PC-3 (cell line): ENCODE results near the gene FAM98C. TPM values are rescaled to one million over a fixed set of nuclear protein-coding genes. Genes with fewer than 3 reads are reported as not detected.
A peak's percentile ranks its signal among the peaks of the same experiment; 100 is the strongest.

Experiments used
- ATAC-seq: fragments of 200-7000 bp; cut with Tn5 transposase; 2 replicates; pipeline ENCODE4 v1.9.1; 2020; ENCODE audit warnings: mild to moderate bottlenecking, moderate library complexity
- BruUV-seq: library from RNA; stranded (reverse); fragments of 400-500 nt; replicated peaks from 2 replicates; lab custom pipeline; 2021; lab: Mats Ljungman, UMichigan
- CTCF ChIA-PET: fragments of 300-600 bp; sonication (Branson Sonifier 250); formaldehyde crosslinking; loops from one replicate; lab custom pipeline; 2022; ENCODE audit warnings: antibody characterized with exemption; lab: Charles Lee
- POLR2A ChIA-PET: fragments of 300-600 bp; sonication (Branson Sonifier 250); formaldehyde crosslinking; loops from one replicate; lab custom pipeline; 2022; ENCODE audit warnings: antibody characterized with exemption; ENCODE audit not compliant: unreplicated experiment; lab: Charles Lee
- DNase-seq: peaks from one replicate; pipeline ENCODE4 v3.0.0-alpha.2; 2015
- H2AFZ ChIP-seq: fragments of 300-600 bp; sonication (generic); 2 replicates; pipeline ENCODE4 v1.6.0; 2016; ENCODE audit warnings: antibody characterized with exemption, low read length
- H3F3A ChIP-seq: fragments of 300-600 bp; sonication (generic); one replicate; pipeline ENCODE4 v1.6.0; 2017; ENCODE audit warnings: antibody characterized with exemption, low read length, control low read depth, mild to moderate bottlenecking; ENCODE audit not compliant: unreplicated experiment
- H3K27ac ChIP-seq: fragments of 300-600 bp; sonication (generic); 2 replicates; pipeline ENCODE4 v1.5.1; 2016; ENCODE audit warnings: mild to moderate bottlenecking, low read length
- H3K27me3 ChIP-seq: fragments of 300-600 bp; sonication (generic); 2 replicates; pipeline ENCODE4 v1.6.1; 2016; ENCODE audit warnings: low read length, mixed read lengths
- H3K36me3 ChIP-seq: fragments of 300-600 bp; sonication (generic); 2 replicates; pipeline ENCODE4 v1.6.1; 2016; ENCODE audit warnings: low read depth, mixed run types, low read length, mixed read lengths
- H3K4me1 ChIP-seq: fragments of 300-600 bp; sonication (generic); 2 replicates; pipeline ENCODE4 v1.5.1; 2016; ENCODE audit warnings: low read length; ENCODE audit not compliant: insufficient read depth
- H3K4me2 ChIP-seq: fragments of 300-600 bp; sonication (generic); 2 replicates; pipeline ENCODE4 v1.6.0; 2016; ENCODE audit warnings: low read length
- H3K4me3 ChIP-seq: fragments of 300-600 bp; sonication (generic); 2 replicates; pipeline ENCODE4 v1.5.1; 2016; ENCODE audit warnings: mild to moderate bottlenecking, low read length, mixed read lengths
- H3K79me2 ChIP-seq: fragments of 300-600 bp; sonication (generic); 2 replicates; pipeline ENCODE4 v1.6.1; 2017; ENCODE audit warnings: low read length, mixed read lengths
- H3K9ac ChIP-seq: fragments of 300-600 bp; sonication (generic); 2 replicates; pipeline ENCODE4 v1.6.0; 2016; ENCODE audit warnings: mild to moderate bottlenecking, low read length
- H3K9me2 ChIP-seq: fragments of 300-600 bp; sonication (generic); replicated peaks from 2 replicates; pipeline ENCODE4 v1.6.1; 2016; ENCODE audit warnings: mixed run types, low read length, mixed read lengths
- H3K9me3 ChIP-seq: fragments of 300-600 bp; sonication (generic); 2 replicates; pipeline ENCODE4 v1.6.1; 2016; ENCODE audit warnings: low read length, mixed read lengths
- H4K20me1 ChIP-seq: fragments of 300-600 bp; sonication (generic); 2 replicates; pipeline ENCODE4 v1.6.1; 2016; ENCODE audit warnings: low read length, mixed read lengths
- EZH2 ChIP-seq: fragments of 300-600 bp; sonication (generic); IDR thresholded peaks from one replicate; pipeline ENCODE4 v1.6.1; 2017; ENCODE audit warnings: antibody characterized with exemption, mild to moderate bottlenecking, low read length; ENCODE audit not compliant: unreplicated experiment
- EZH2phosphoT487 ChIP-seq: fragments of 300-600 bp; sonication (generic); IDR thresholded peaks from 2 replicates; pipeline ENCODE4 v1.6.1; 2018; ENCODE audit warnings: mild to moderate bottlenecking, antibody characterized with exemption, low read length, borderline replicate concordance
- intact Hi-C: fragments of 100-400 bp; cut with micrococcal nuclease; formaldehyde crosslinking; loops from 2 replicates; pipeline ENCODE4 v1.9.0; 2023
- total RNA-seq: library from RNA; depleted of rRNA; stranded (reverse); fragments of >200 nt; gene quantifications from 2 replicates; pipeline ENCODE4 v1.2.3, GENCODE V29; 2014
- TF ChIP-seq, protein P1 (sequence below): fragments of 300-600 bp; sonication (generic); conservative IDR thresholded peaks from 2 replicates; pipeline ENCODE4 v1.5.1; 2017; ENCODE audit warnings: antibody characterized with exemption, low read depth, mild to moderate bottlenecking, low read length

Gene FAM98C
- total RNA-seq, 1 experiment from 2014 or later, result 23.5 TPM

DNA sequence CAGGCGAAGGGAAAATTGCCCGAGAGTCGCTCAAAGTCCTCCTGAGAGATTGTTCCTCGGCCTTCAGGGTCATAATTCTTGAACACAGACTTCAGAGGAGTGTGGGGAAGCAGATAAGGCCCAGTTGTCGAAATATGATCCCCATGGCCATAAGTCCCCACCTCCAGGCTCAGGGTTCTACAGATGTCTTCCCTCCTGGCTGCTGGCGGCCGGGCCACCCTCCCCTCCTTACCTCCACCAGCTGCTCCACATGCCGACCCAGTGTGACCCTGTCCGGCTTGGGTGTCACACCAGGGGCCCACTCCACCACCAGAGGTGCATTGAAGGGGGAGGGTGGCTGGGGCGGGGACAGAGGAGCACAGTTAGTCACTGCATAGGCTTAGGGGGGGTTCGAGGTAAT lies 10.1 kb downstream of the FAM98C start:
- ChIA-PET POLR2A (no interaction called here), CTCF (no interaction called here)
- no peaks in the 10 kb centered on the region for H3K9me3 ChIP-seq
- H3K9ac ChIP-seq, result no peak overlapping the region
- H3K36me3 ChIP-seq, result no peaks in the 10 kb centered on the region
- no peaks in the 10 kb centered on the region for H3K27me3 ChIP-seq
- H3K27ac ChIP-seq, result no peak overlapping the region
- H4K20me1 ChIP-seq, result no peaks in the 10 kb centered on the region
- no peaks in the 10 kb centered on the region for H3K9me2 ChIP-seq
- H3K4me1 ChIP-seq, result 0 out of 2 replicates have a peak, but pooled peaks cover 2% of the 10 kb centered on the region
- intact Hi-C loops, result no loop called here
- no peaks in the 10 kb centered on the region for H3K79me2 ChIP-seq
- no peaks in the 10 kb centered on the region for H3F3A ChIP-seq
- no peak overlapping the region for H3K4me2 ChIP-seq
- no peak overlapping the region for H3K4me3 ChIP-seq
- DNase-seq (no peak), ATAC-seq (no peak)
- no TSS peak for BruUV-seq
- TF ChIP-seq EZH2 (no peak), EZH2phosphoT487 (no peak)
- TF ChIP-seq, protein P1, sequence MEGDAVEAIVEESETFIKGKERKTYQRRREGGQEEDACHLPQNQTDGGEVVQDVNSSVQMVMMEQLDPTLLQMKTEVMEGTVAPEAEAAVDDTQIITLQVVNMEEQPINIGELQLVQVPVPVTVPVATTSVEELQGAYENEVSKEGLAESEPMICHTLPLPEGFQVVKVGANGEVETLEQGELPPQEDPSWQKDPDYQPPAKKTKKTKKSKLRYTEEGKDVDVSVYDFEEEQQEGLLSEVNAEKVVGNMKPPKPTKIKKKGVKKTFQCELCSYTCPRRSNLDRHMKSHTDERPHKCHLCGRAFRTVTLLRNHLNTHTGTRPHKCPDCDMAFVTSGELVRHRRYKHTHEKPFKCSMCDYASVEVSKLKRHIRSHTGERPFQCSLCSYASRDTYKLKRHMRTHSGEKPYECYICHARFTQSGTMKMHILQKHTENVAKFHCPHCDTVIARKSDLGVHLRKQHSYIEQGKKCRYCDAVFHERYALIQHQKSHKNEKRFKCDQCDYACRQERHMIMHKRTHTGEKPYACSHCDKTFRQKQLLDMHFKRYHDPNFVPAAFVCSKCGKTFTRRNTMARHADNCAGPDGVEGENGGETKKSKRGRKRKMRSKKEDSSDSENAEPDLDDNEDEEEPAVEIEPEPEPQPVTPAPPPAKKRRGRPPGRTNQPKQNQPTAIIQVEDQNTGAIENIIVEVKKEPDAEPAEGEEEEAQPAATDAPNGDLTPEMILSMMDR, result no peak
- H2AFZ ChIP-seq, result no peak overlapping the region

DNA sequence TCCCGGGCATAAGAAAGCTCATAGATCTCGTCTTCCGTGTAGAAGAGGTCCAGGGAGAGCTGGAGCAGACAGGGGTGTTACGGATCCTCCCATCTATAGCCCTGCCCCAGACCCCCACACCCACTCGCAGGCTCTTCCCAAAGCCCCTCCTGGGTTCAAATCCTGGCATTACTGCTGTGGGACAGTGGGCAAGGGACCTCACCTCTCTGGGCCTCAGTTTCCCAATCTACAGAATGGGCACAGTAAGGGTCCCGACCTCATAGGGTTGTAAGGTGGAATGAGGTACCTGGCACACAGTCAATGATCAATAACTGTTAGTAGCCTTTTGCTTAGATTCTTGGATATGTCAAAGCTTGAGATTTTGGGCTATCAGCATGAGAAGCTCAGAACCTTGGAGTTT lies 10.5 kb downstream of the FAM98C start:
- CTCF ChIA-PET, result no interaction called here
- POLR2A ChIA-PET, result no interaction called here
- H3K79me2 ChIP-seq, result no peaks in the 10 kb centered on the region
- no peaks in the 10 kb centered on the region for H3K36me3 ChIP-seq
- H3K9ac ChIP-seq, result no peak overlapping the region
- intact Hi-C loops, result no loop called here
- peaks cover 5% of the 10 kb centered on the region; the same call in 1 of the 2 replicates for H3K4me1 ChIP-seq
- BruUV-seq, result no TSS peak
- ATAC-seq (no peak), DNase-seq (no peak)
- H3K27me3 ChIP-seq, result no peaks in the 10 kb centered on the region
- TF ChIP-seq EZH2 (no peak), EZH2phosphoT487 (no peak)
- TF ChIP-seq, protein P1, result no peak
- no peaks in the 10 kb centered on the region for H3K9me2 ChIP-seq
- H3K9me3 ChIP-seq, result no peaks in the 10 kb centered on the region
- no peak overlapping the region for H3K4me3 ChIP-seq
- no peak overlapping the region for H3K4me2 ChIP-seq
- no peaks in the 10 kb centered on the region for H4K20me1 ChIP-seq
- no peaks in the 10 kb centered on the region for H3F3A ChIP-seq
- no peak overlapping the region for H2AFZ ChIP-seq
- no peak overlapping the region for H3K27ac ChIP-seq

DNA sequence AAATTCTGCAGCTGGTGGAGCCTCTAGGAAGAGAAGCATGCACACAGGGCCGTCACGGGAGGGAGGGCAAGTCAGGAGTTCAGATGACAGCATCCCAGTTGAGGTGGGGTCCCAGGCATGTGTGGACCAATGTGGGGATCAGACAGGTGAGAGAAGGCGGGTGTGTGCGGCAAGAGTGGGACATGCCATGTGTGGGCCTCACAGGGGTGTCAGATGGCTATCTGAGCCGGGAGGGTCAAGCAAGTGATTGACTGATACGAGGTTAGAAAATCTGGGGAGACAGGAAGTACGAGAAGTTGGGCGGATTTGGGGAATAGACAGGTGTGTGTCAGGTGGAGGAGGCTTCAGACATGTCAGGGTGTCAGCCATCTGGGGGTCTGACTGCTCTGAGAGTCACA lies 14.3 kb downstream of the FAM98C start:
- Histone ChIP-seq H3K4me3 (no peak overlapping the region), H3K9me2 (no peaks in the 10 kb centered on the region), H3K9ac (no peak overlapping the region), H3K27me3 (no peaks in the 10 kb centered on the region), H3K4me1 (peaks cover 5% of the 10 kb centered on the region; the same call in 1 of the 2 replicates), H3K27ac (no peak overlapping the region), H4K20me1 (no peaks in the 10 kb centered on the region), H3F3A (no peaks in the 10 kb centered on the region), H3K36me3 (no peaks in the 10 kb centered on the region), H3K9me3 (no peaks in the 10 kb centered on the region), H3K79me2 (no peaks in the 10 kb centered on the region), H2AFZ (no peak overlapping the region), H3K4me2 (peak overlapping the region; percentile 82; the same call in 1 of the 2 replicates)
- ChIA-PET CTCF (no interaction called here), POLR2A (no interaction called here)
- no peak for TF ChIP-seq EZH2
- TF ChIP-seq, protein P1, result no peak
- no peak for TF ChIP-seq EZH2phosphoT487
- ATAC-seq (no peak), DNase-seq (no peak)
- BruUV-seq, result no TSS peak
- intact Hi-C loops, result no loop called here
